B cell (primary cell): ENCODE measurements around the gene PSMA6. TPM values are rescaled to one million over a fixed set of nuclear protein-coding genes. Genes with fewer than 3 reads are reported as not detected.

Source experiments
- ATAC-seq: fragments of 200-7000 bp; cut with Tn5 transposase; one replicate; pipeline ENCODE4 v1.10.0; 2021; ENCODE audit warnings: low read depth, mild to moderate bottlenecking, moderate number of reproducible peaks, moderate library complexity
- CTCF ChIA-PET: fragments of 350-600 bp; sonication (Branson Sonifier 250); formaldehyde crosslinking; loops from one replicate; lab custom pipeline; 2021; ENCODE audit warnings: antibody characterized with exemption, inconsistent platforms; lab: Charles Lee
- POLR2A ChIA-PET: fragments of 350-600 bp; sonication (Branson Sonifier 250); formaldehyde crosslinking; loops from one replicate; lab custom pipeline; 2021; ENCODE audit warnings: antibody characterized with exemption; lab: Charles Lee
- DNase-seq: peaks from one replicate; pipeline ENCODE4 v3.0.0; 2013
- H2AFZ ChIP-seq: 2 replicates; pipeline ENCODE4 v1.6.1; 2012; ENCODE audit warnings: mild to moderate bottlenecking, low read depth, low read length; ENCODE audit not compliant: insufficient read depth, poor library complexity, severe bottlenecking
- H3K27ac ChIP-seq, 2 donors: 1 replicate in 1 of 2; 2 replicates in 1 of 2; pipeline ENCODE4 v1.5.1; 2012 to 2013; ENCODE audit warnings: low read length in 2 of 2, mild to moderate bottlenecking in 2 of 2, moderate library complexity in 1 of 2
- H3K27me3 ChIP-seq, 4 experiments: fragments of 200-600 bp in 1 of 4; sonication (generic) in 1 of 4; replicated peaks in 1 of 4; 1 replicate in 2 of 4; 2 replicates in 2 of 4; pipeline versions ENCODE4 v1.6.1 to v1.7.0; 2013 to 2016; ENCODE audit warnings: low read length in 3 of 4, mild to moderate bottlenecking in 2 of 4, mixed read lengths in 1 of 4, moderate library complexity in 1 of 4; ENCODE audit not compliant: insufficient read depth in 4 of 4, control insufficient read depth in 3 of 4; ENCODE audit errors: control extremely low read depth in 1 of 4
- H3K36me3 ChIP-seq, 2 experiments: replicated peaks in 1 of 2; 1 replicate in 1 of 2; 2 replicates in 1 of 2; pipeline versions ENCODE4 v1.6.1 to v1.7.1; 2013; ENCODE audit warnings: low read length in 1 of 2; ENCODE audit not compliant: insufficient read depth in 2 of 2, control insufficient read depth in 1 of 2; ENCODE audit errors: control extremely low read depth in 1 of 2, extremely low read depth in 1 of 2
- H3K4me1 ChIP-seq, 2 donors: fragments of 200-600 bp in 1 of 2; sonication (generic) in 1 of 2; 1 replicate in 1 of 2; 2 replicates in 1 of 2; pipeline versions ENCODE4 v1.5.1 to v1.6.1; 2013 to 2017; ENCODE audit warnings: low read length in 2 of 2; ENCODE audit not compliant: control insufficient read depth in 2 of 2, insufficient read depth in 2 of 2
- H3K4me2 ChIP-seq: replicated peaks from 2 replicates; pipeline ENCODE3; 2012; ENCODE audit warnings: mild to moderate bottlenecking, low read depth, low read length; ENCODE audit not compliant: poor library complexity, severe bottlenecking
- H3K4me3 ChIP-seq, 5 experiments: fragments of 200-600 bp in 1 of 5; sonication (generic) in 1 of 5; 1 replicate in 3 of 5; 2 replicates in 2 of 5; pipeline versions ENCODE4 v1.5.1 to v1.7.0; 2011 to 2016; ENCODE audit warnings: low read length in 4 of 5, mild to moderate bottlenecking in 4 of 5, low read depth in 2 of 5, control low read depth in 1 of 5, moderate library complexity in 1 of 5; ENCODE audit not compliant: insufficient read depth in 1 of 5; ENCODE audit errors: control extremely low read depth in 1 of 5, extremely low read depth in 1 of 5
- H3K79me2 ChIP-seq: fragments of 200-600 bp; sonication (generic); one replicate; pipeline ENCODE4 v1.6.0; 2016; ENCODE audit warnings: low read length; ENCODE audit not compliant: control insufficient read depth, insufficient read depth
- H3K9ac ChIP-seq: fragments of 200-600 bp; sonication (generic); 2 replicates; pipeline ENCODE4 v1.6.1; 2017; ENCODE audit warnings: mild to moderate bottlenecking, low read length, moderate library complexity
- H3K9me3 ChIP-seq, 3 donors: one replicate each; pipeline versions ENCODE4 v1.6.1 to v1.7.1; 2013; ENCODE audit warnings: low read length in 2 of 3; ENCODE audit not compliant: control insufficient read depth in 2 of 3, insufficient read depth in 1 of 3; ENCODE audit errors: control extremely low read depth in 1 of 3
- H4K20me1 ChIP-seq: 2 replicates; pipeline ENCODE4 v1.6.0; 2012; ENCODE audit warnings: mild to moderate bottlenecking, low read length; ENCODE audit not compliant: insufficient read depth, control insufficient read depth, poor library complexity, severe bottlenecking
- H3K27ac Mint-ChIP-seq: one replicate; pipeline ENCODE4 v1.8.0; 2021; ENCODE audit warnings: mixed read lengths
- H3K27me3 Mint-ChIP-seq: one replicate; pipeline ENCODE4 v1.8.0; 2021; ENCODE audit warnings: mixed read lengths
- H3K4me1 Mint-ChIP-seq: one replicate; pipeline ENCODE4 v1.8.0; 2021; ENCODE audit warnings: mixed read lengths
- H3K4me3 Mint-ChIP-seq: one replicate; pipeline ENCODE4 v1.8.0; 2021; ENCODE audit warnings: mixed read lengths
- H3K9me3 Mint-ChIP-seq: one replicate; pipeline ENCODE4 v1.8.0; 2022; ENCODE audit warnings: mixed read lengths; ENCODE audit not compliant: insufficient read depth
- EZH2 ChIP-seq: IDR thresholded peaks from 2 replicates; pipeline ENCODE4 v1.6.1; 2012; ENCODE audit warnings: borderline replicate concordance, low read depth, mild to moderate bottlenecking, moderate library complexity, low read length; ENCODE audit not compliant: insufficient read depth, poor library complexity, severe bottlenecking
- WGBS: methylation state at CpG from one replicate; pipeline ENCODE4 v1.1.5; 2013; ENCODE audit warnings: missing lambda C conversion rate; ENCODE audit not compliant: insufficient coverage; 5-methylcytosine and 5-hydroxymethylcytosine counted together
- intact Hi-C: fragments of 100-400 bp; cut with micrococcal nuclease; formaldehyde crosslinking; loops from one replicate; pipeline ENCODE4 v1.10.0; 2022
- polyA plus RNA-seq: library from polyadenylated mRNA; depleted of rRNA; stranded (reverse); fragments of >200 nt; gene quantifications from 2 replicates; pipeline ENCODE4 v1.2.3, GENCODE V29; 2012
- total RNA-seq, 2 donors: library from RNA; stranded (reverse); fragments of 120-200 nt in 1 of 2; gene quantifications; 1 replicate in 1 of 2; 2 replicates in 1 of 2; pipeline versions ENCODE4 v1.2.3 to v1.2.4, GENCODE V29; 2013 to 2022
- TF ChIP-seq, protein P1 (sequence below): fragments of 200-600 bp; IDR thresholded peaks from one replicate; pipeline ENCODE4 v1.8.0; 2022; ENCODE audit warnings: antibody characterized with exemption, mild to moderate bottlenecking

The PSMA6 gene
- total and polyA plus RNA-seq, 2 donors (not counting 1 experiment from before 2014, with no cell fraction given), result 47.0 to 70.6 TPM

DNA sequence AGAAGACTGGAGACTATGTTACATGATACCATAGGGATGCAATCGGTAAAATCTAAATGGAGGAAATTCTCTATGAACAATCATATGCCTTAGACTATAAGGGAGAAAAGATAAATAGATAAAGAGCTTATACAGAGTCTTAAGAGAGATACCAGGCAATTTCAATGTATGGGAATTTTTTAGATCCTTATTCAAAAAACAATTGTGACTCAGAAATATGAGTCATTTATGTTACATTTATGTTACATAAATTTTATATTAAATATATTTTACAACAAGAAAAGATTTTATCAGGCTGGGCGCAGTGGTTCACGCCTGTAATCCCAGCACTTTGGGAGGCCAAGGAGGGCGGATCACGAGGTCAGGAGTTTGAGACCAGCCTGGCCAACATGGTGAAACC, 36.5 kb upstream of the PSMA6 start:
- H3K9ac ChIP-seq, result no peak overlapping the region
- peaks cover 0 to 1% of the 10 kb centered on the region in 2 experiments for H3K36me3 ChIP-seq
- no peak overlapping the region for H3K27ac Mint-ChIP-seq
- no peaks in the 10 kb centered on the region for H3K9me3 Mint-ChIP-seq
- H3K79me2 ChIP-seq, result no peaks in the 10 kb centered on the region
- ATAC-seq (no peak), DNase-seq (no peak)
- WGBS, result no CpG with 5 or more reads among the region's 5 CpGs
- H4K20me1 ChIP-seq, result peaks cover 7% of the 10 kb centered on the region
- H3K4me3 ChIP-seq, result no peak overlapping the region
- ChIA-PET POLR2A (interaction anchor here (0.6 kb wide), 1 partner anchor 35 kb away, joined by 3 read pairs; no protein-coding TSS in a partner anchor), CTCF (no interaction called here)
- no peaks in the 10 kb centered on the region for H3K4me1 ChIP-seq
- H3K4me3 Mint-ChIP-seq, result no peak overlapping the region
- TF ChIP-seq, protein P1, sequence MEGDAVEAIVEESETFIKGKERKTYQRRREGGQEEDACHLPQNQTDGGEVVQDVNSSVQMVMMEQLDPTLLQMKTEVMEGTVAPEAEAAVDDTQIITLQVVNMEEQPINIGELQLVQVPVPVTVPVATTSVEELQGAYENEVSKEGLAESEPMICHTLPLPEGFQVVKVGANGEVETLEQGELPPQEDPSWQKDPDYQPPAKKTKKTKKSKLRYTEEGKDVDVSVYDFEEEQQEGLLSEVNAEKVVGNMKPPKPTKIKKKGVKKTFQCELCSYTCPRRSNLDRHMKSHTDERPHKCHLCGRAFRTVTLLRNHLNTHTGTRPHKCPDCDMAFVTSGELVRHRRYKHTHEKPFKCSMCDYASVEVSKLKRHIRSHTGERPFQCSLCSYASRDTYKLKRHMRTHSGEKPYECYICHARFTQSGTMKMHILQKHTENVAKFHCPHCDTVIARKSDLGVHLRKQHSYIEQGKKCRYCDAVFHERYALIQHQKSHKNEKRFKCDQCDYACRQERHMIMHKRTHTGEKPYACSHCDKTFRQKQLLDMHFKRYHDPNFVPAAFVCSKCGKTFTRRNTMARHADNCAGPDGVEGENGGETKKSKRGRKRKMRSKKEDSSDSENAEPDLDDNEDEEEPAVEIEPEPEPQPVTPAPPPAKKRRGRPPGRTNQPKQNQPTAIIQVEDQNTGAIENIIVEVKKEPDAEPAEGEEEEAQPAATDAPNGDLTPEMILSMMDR, result no peak
- TF ChIP-seq EZH2, result no peak
- no peak overlapping the region for H2AFZ ChIP-seq
- H3K27me3 ChIP-seq, result no peaks in the 10 kb centered on the region
- H3K4me2 ChIP-seq, result no peak overlapping the region
- no peak overlapping the region for H3K27ac ChIP-seq
- no peaks in the 10 kb centered on the region for H3K27me3 Mint-ChIP-seq
- H3K9me3 ChIP-seq, result no peaks in the 10 kb centered on the region
- intact Hi-C loops, result no loop called here
- peaks cover 4% of the 10 kb centered on the region for H3K4me1 Mint-ChIP-seq

DNA sequence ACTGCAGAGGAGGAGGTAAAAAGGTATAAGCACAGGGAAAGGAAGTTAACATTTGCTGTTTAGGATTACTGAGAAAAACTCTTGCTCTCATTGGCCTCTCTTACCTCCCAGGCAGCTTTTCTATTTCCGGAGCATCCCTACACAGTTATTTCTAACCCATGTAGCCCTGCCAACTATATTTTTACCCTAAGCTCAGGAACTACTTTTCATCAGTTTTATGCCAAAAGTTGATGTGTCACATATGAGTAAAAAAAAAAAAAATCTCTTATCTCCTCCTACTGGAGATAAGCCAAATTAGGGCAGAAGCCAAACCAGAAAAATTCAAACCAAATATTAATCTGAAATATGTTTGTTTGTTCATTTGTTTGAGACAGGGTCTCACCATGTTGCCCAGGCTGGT, 34.4 kb upstream of the PSMA6 start:
- H3K4me3 ChIP-seq, result no peak overlapping the region
- no peaks in the 10 kb centered on the region for H3K9me3 ChIP-seq
- no peak overlapping the region for H3K9ac ChIP-seq
- Mint-ChIP-seq H3K27me3 (no peaks in the 10 kb centered on the region), H3K9me3 (no peaks in the 10 kb centered on the region), H3K27ac (no peak overlapping the region), H3K4me1 (peaks cover 4% of the 10 kb centered on the region), H3K4me3 (no peak overlapping the region)
- ATAC-seq (no peak), DNase-seq (no peak)
- peaks cover 0 to 5% of the 10 kb centered on the region in 2 experiments for H3K36me3 ChIP-seq
- H3K4me2 ChIP-seq, result no peak overlapping the region
- peaks cover 7% of the 10 kb centered on the region for H4K20me1 ChIP-seq
- H3K4me1 ChIP-seq, result no peaks in the 10 kb centered on the region
- CTCF ChIA-PET, result interaction anchor here (1.1 to 1.2 kb wide), 2 partner anchors 28 to 43 kb away, joined by 3 read pairs; no protein-coding TSS in a partner anchor
- H3K27ac ChIP-seq, result no peak overlapping the region
- H2AFZ ChIP-seq, result no peak overlapping the region
- no CpG with 5 or more reads among the region's 1 CpG for WGBS
- no peaks in the 10 kb centered on the region for H3K79me2 ChIP-seq
- no peaks in the 10 kb centered on the region for H3K27me3 ChIP-seq
- TF ChIP-seq EZH2, result no peak
- TF ChIP-seq, protein P1, result no peak
- intact Hi-C loops, result no loop called here
- POLR2A ChIA-PET, result no interaction called here
